DND-41 (cell line): ENCODE measurements around the gene DYRK1B.

Experiments
- ATAC-seq: fragments of 200-7000 bp; cut with Tn5 transposase; 3 replicates; pipeline ENCODE4 v1.9.1; 2021; ENCODE audit warnings: low read depth; ENCODE audit not compliant: insufficient read depth
- DNase-seq: peaks from one replicate; pipeline ENCODE4 v3.0.0-alpha.2; 2020
- H2AFZ ChIP-seq: 2 replicates; pipeline ENCODE4 v1.6.0; 2012; ENCODE audit warnings: low read depth, low read length
- H3K27ac ChIP-seq: 2 replicates; pipeline ENCODE4 v1.5.1; 2012; ENCODE audit warnings: low read length, inconsistent platforms
- H3K27me3 ChIP-seq: fragments of 200-600 bp; sonication (generic); 2 replicates; pipeline ENCODE4 v1.6.0; 2012; ENCODE audit warnings: low read length, mild to moderate bottlenecking, inconsistent platforms; ENCODE audit not compliant: insufficient read depth, poor library complexity
- H3K36me3 ChIP-seq: 2 replicates; pipeline ENCODE4 v1.5.1; 2012; ENCODE audit warnings: low read length, inconsistent platforms; ENCODE audit not compliant: insufficient read depth
- H3K4me1 ChIP-seq: 2 replicates; pipeline ENCODE4 v1.5.1; 2012; ENCODE audit warnings: mild to moderate bottlenecking, low read length; ENCODE audit not compliant: insufficient read depth
- H3K4me2 ChIP-seq: 2 replicates; pipeline ENCODE4 v1.6.0; 2012; ENCODE audit warnings: mild to moderate bottlenecking, moderate library complexity, low read length, inconsistent platforms; ENCODE audit not compliant: insufficient read depth
- H3K4me3 ChIP-seq, 2 experiments: fragments of 200-600 bp in 1 of 2; shearing (Covaris generic) in 1 of 2; 2 replicates each; pipeline ENCODE4 v1.5.1; 2012 to 2016; ENCODE audit warnings: inconsistent platforms in 2 of 2, low read length in 2 of 2, mild to moderate bottlenecking in 2 of 2, low read depth in 1 of 2, moderate library complexity in 1 of 2
- H3K79me2 ChIP-seq: 2 replicates; pipeline ENCODE4 v1.6.0; 2012; ENCODE audit warnings: low read length, inconsistent platforms; ENCODE audit not compliant: insufficient read depth
- H3K9ac ChIP-seq: 2 replicates; pipeline ENCODE4 v1.6.0; 2012; ENCODE audit warnings: low read depth, mild to moderate bottlenecking, inconsistent platforms, low read length, moderate library complexity
- H3K9me3 ChIP-seq: 2 replicates; pipeline ENCODE4 v1.5.1; 2012; ENCODE audit warnings: low read length, moderate library complexity, mild to moderate bottlenecking, inconsistent platforms; ENCODE audit not compliant: insufficient read depth, severe bottlenecking
- H4K20me1 ChIP-seq: 2 replicates; pipeline ENCODE4 v1.6.0; 2012; ENCODE audit warnings: low read length; ENCODE audit not compliant: insufficient read depth
- CTCF ChIP-seq: IDR thresholded peaks from 2 replicates; pipeline ENCODE4 v1.5.1; 2012; ENCODE audit warnings: borderline replicate concordance, low read length, moderate library complexity, mild to moderate bottlenecking; ENCODE audit not compliant: poor library complexity, severe bottlenecking; ENCODE audit errors: extremely low read depth
- EZH2 ChIP-seq: IDR thresholded peaks from 3 replicates; pipeline ENCODE4 v1.6.1; 2012; ENCODE audit warnings: borderline replicate concordance, low read depth, mild to moderate bottlenecking, moderate library complexity, low read length, inconsistent platforms; ENCODE audit not compliant: severe bottlenecking

The DYRK1B gene

GRCh38 chr19:39831679-39832078 is 2.3 kb downstream of the DYRK1B start:
- Histone ChIP-seq H3K9ac (no peak overlapping the region), H3K36me3 (peaks cover 66% of the 10 kb centered on the region), H3K4me1 (peaks cover 32% of the 10 kb centered on the region), H3K27ac (no peak overlapping the region), H3K27me3 (no peaks in the 10 kb centered on the region), H2AFZ (no peak overlapping the region), H4K20me1 (peaks cover 6% of the 10 kb centered on the region; the same call in 1 of the 2 replicates), H3K9me3 (no peaks in the 10 kb centered on the region), H3K4me2 (peak overlapping the region; percentile 72; the same call in 1 of the 2 replicates), H3K79me2 (peaks cover 8% of the 10 kb centered on the region), H3K4me3 (no peak overlapping the region; a peak in 1 of 4 replicates)
- TF ChIP-seq CTCF (no peak), EZH2 (no peak)
- DNase-seq (no peak), ATAC-seq (no peak)

GRCh38 chr19:39830847-39831246 is 3.1 kb downstream of the DYRK1B start:
- ATAC-seq: no peak
- Histone ChIP-seq H3K27me3 (no peaks in the 10 kb centered on the region), H3K79me2 (peaks cover 8% of the 10 kb centered on the region), H3K27ac (no peak overlapping the region), H2AFZ (no peak overlapping the region), H4K20me1 (peaks cover 6% of the 10 kb centered on the region; the same call in 1 of the 2 replicates), H3K4me1 (peaks cover 32% of the 10 kb centered on the region), H3K4me2 (no peak overlapping the region), H3K9ac (no peak overlapping the region), H3K4me3 (no peak overlapping the region), H3K9me3 (no peaks in the 10 kb centered on the region), H3K36me3 (peaks cover 61% of the 10 kb centered on the region)
- TF ChIP-seq CTCF (no peak), EZH2 (no peak)
- no peak for DNase-seq

GRCh38 chr19:39830406-39830805 is 3.6 kb downstream of the DYRK1B start:
- H2AFZ ChIP-seq: no peak overlapping the region
- no peak overlapping the region for H3K4me2 ChIP-seq
- peaks cover 6% of the 10 kb centered on the region; the same call in 1 of the 2 replicates for H4K20me1 ChIP-seq
- H3K9ac ChIP-seq: no peak overlapping the region
- H3K27ac ChIP-seq: no peak overlapping the region
- no peak for TF ChIP-seq EZH2
- TF ChIP-seq CTCF: no peak
- no peak for ATAC-seq
- H3K4me3 ChIP-seq: no peak overlapping the region
- DNase-seq: no peak
- no peaks in the 10 kb centered on the region for H3K27me3 ChIP-seq
- H3K9me3 ChIP-seq: no peaks in the 10 kb centered on the region
- H3K4me1 ChIP-seq: peaks cover 33% of the 10 kb centered on the region
- H3K36me3 ChIP-seq: peaks cover 59% of the 10 kb centered on the region
- peaks cover 8% of the 10 kb centered on the region for H3K79me2 ChIP-seq
